Panc1 (cell line): ENCODE data around the gene CD207. TPM values are rescaled to one million over a fixed set of nuclear protein-coding genes. Genes with fewer than 3 reads are reported as not detected.

Experiments
- ATAC-seq: fragments of 200-7000 bp; cut with Tn5 transposase; 2 replicates; pipeline ENCODE4 v1.9.1; 2020; ENCODE audit warnings: mild to moderate bottlenecking, moderate library complexity
- BruUV-seq: library from RNA; stranded (reverse); fragments of 400-500 nt; replicated peaks from 2 replicates; lab custom pipeline; 2021; lab: Mats Ljungman, UMichigan
- CTCF ChIA-PET: fragments of 300-600 bp; sonication (Branson Sonifier 250); formaldehyde crosslinking; loops from one replicate; lab custom pipeline; 2022; ENCODE audit warnings: antibody characterized with exemption; lab: Charles Lee
- POLR2A ChIA-PET: fragments of 300-600 bp; sonication (Branson Sonifier 250); formaldehyde crosslinking; loops from one replicate; lab custom pipeline; 2022; ENCODE audit warnings: antibody characterized with exemption; lab: Charles Lee
- DNase-seq: peaks from one replicate; pipeline ENCODE4 v3.0.0-alpha.2; 2010; ENCODE audit warnings: low read depth, low spot score
- H3K27ac ChIP-seq: 2 replicates; pipeline ENCODE4 v1.5.1; 2011; ENCODE audit warnings: mild to moderate bottlenecking, low read length, inconsistent platforms
- H3K27me3 ChIP-seq: fragments of 200-500 bp; sonication (Bioruptor generic); 2 replicates; pipeline ENCODE4 v1.6.0; 2014; ENCODE audit warnings: low read length, inconsistent platforms; ENCODE audit not compliant: control insufficient read depth, insufficient read depth
- H3K36me3 ChIP-seq: fragments of 200-500 bp; sonication (Bioruptor generic); 2 replicates; pipeline ENCODE4 v1.5.1; 2014; ENCODE audit warnings: inconsistent platforms, mild to moderate bottlenecking, low read length, moderate library complexity; ENCODE audit not compliant: control insufficient read depth, insufficient read depth
- H3K4me1 ChIP-seq: 2 replicates; pipeline ENCODE4 v1.5.1; 2011; ENCODE audit warnings: inconsistent platforms, mild to moderate bottlenecking, low read length, moderate library complexity; ENCODE audit not compliant: control insufficient read depth, insufficient read depth
- H3K4me3 ChIP-seq, 2 experiments: 2 replicates each; pipeline ENCODE4 v1.5.1; 2011 to 2012; ENCODE audit warnings: low read depth in 2 of 2, low read length in 2 of 2, mild to moderate bottlenecking in 2 of 2, inconsistent platforms in 1 of 2, moderate library complexity in 1 of 2
- H3K9me3 ChIP-seq: fragments of 200-500 bp; sonication (Bioruptor generic); 2 replicates; pipeline ENCODE4 v1.5.1; 2014; ENCODE audit warnings: low read depth, mild to moderate bottlenecking, inconsistent platforms, low read length, moderate library complexity; ENCODE audit not compliant: control insufficient read depth, insufficient read depth
- POLR2AphosphoS5 ChIP-seq: IDR thresholded peaks from 2 replicates; pipeline ENCODE4 v1.6.1; 2012; ENCODE audit warnings: mild to moderate bottlenecking, low read depth, low read length, moderate library complexity
- REST ChIP-seq, 2 experiments: IDR thresholded peaks; 2 replicates each; pipeline ENCODE4 v1.6.1; 2011 to 2012; ENCODE audit warnings: low read depth in 2 of 2, control low read depth in 1 of 2, low read length in 1 of 2, mild to moderate bottlenecking in 1 of 2, moderate library complexity in 1 of 2; ENCODE audit not compliant: insufficient read depth in 1 of 2
- SIN3A ChIP-seq: IDR thresholded peaks from 2 replicates; pipeline ENCODE4 v1.6.1; 2012; ENCODE audit warnings: low read depth, mild to moderate bottlenecking, low read length, moderate library complexity, borderline replicate concordance; ENCODE audit not compliant: insufficient read depth
- TCF7L2 ChIP-seq: IDR thresholded peaks from 2 replicates; pipeline ENCODE4 v1.6.1; 2011; ENCODE audit warnings: mild to moderate bottlenecking, low read depth, low read length, inconsistent platforms
- in situ Hi-C: cut with HindIII; loops from 2 replicates; pipeline ENCODE4 v1.10.0; 2016; ENCODE audit warnings: low sequenced_read_pairs, low pct_unique_long_range_greater_than_20kb
- intact Hi-C: fragments of 100-400 bp; cut with micrococcal nuclease; formaldehyde crosslinking; loops from one replicate; pipeline ENCODE4 v1.10.0; 2022; ENCODE audit not compliant: unreplicated experiment
- total RNA-seq: library from RNA; stranded (reverse); gene quantifications from one replicate; pipeline ENCODE4 v1.2.1, GENCODE V29; 2021; ENCODE audit not compliant: unreplicated experiment
- TF ChIP-seq, protein P1 (sequence below): fragments of 450-650 bp; IDR thresholded peaks from 2 replicates; pipeline ENCODE4 v1.5.1; 2017; ENCODE audit warnings: mild to moderate bottlenecking

Gene CD207
- total RNA-seq, 1 experiment from 2014 or later: not detected

DNA sequence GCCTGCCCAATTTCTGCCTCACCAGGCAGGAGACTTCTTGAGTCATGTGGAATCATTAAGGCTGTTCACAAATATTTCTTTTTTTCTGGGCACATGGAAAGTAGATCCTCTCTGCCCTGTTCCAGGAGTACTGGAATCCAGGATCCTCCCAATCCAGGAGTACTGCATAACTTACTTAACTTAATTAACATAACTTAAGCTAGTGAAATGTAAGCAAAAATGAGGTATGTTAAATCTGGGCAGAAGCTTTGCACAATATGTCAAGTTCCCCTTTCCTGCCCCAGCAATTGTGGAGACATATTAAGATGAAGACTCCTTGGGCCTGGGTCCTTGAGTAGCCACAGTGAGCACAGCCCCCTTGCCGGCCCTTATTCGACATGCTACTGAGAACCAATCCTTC, 3.2 kb downstream of the CD207 start:
- no peak for ATAC-seq
- no peak for DNase-seq
- ChIA-PET CTCF (interaction anchor here (0.5 kb wide), 1 partner anchor 42 kb away, joined by 3 read pairs; the partner anchor contains the start of gene FIGLA), POLR2A (no interaction called here)
- TF ChIP-seq TCF7L2 (no peak), REST (IDR thresholded peaks at IDR 0.05; ENCODE audit: insufficient read depth in 1 of 2, low read depth in 2 of 2, low read length in 1 of 2) (no peak), SIN3A (no peak), POLR2AphosphoS5 (no peak)
- TF ChIP-seq, protein P1, sequence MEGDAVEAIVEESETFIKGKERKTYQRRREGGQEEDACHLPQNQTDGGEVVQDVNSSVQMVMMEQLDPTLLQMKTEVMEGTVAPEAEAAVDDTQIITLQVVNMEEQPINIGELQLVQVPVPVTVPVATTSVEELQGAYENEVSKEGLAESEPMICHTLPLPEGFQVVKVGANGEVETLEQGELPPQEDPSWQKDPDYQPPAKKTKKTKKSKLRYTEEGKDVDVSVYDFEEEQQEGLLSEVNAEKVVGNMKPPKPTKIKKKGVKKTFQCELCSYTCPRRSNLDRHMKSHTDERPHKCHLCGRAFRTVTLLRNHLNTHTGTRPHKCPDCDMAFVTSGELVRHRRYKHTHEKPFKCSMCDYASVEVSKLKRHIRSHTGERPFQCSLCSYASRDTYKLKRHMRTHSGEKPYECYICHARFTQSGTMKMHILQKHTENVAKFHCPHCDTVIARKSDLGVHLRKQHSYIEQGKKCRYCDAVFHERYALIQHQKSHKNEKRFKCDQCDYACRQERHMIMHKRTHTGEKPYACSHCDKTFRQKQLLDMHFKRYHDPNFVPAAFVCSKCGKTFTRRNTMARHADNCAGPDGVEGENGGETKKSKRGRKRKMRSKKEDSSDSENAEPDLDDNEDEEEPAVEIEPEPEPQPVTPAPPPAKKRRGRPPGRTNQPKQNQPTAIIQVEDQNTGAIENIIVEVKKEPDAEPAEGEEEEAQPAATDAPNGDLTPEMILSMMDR: no peak
- H3K9me3 ChIP-seq: no peaks in the 10 kb centered on the region
- peaks cover 2% of the 10 kb centered on the region; the same call in 1 of the 2 replicates for H3K27me3 ChIP-seq
- intact Hi-C loops (no loop called here), in situ Hi-C loops (no loop called here)
- no peak overlapping the region for H3K4me3 ChIP-seq
- no peak overlapping the region for H3K27ac ChIP-seq
- no TSS peak for BruUV-seq
- H3K4me1 ChIP-seq: no peaks in the 10 kb centered on the region
- no peaks in the 10 kb centered on the region for H3K36me3 ChIP-seq

GRCh38 chr2:70831861-70832260, 3.8 kb downstream of the CD207 start:
- no TSS peak for BruUV-seq
- ChIA-PET POLR2A (no interaction called here), CTCF (interaction anchor here (0.5 kb wide), 1 partner anchor 42 kb away, joined by 3 read pairs; the partner anchor contains the start of gene FIGLA)
- no peak overlapping the region for H3K27ac ChIP-seq
- in situ Hi-C loops: no loop called here
- no peaks in the 10 kb centered on the region for H3K4me1 ChIP-seq
- ATAC-seq (no peak), DNase-seq (no peak)
- H3K36me3 ChIP-seq: no peaks in the 10 kb centered on the region
- intact Hi-C loops: no loop called here
- TF ChIP-seq TCF7L2 (no peak), POLR2AphosphoS5 (no peak), SIN3A (no peak), REST (IDR thresholded peaks at IDR 0.05; ENCODE audit: insufficient read depth in 1 of 2, low read depth in 2 of 2, low read length in 1 of 2) (no peak)
- TF ChIP-seq, protein P1: no peak
- H3K27me3 ChIP-seq: peaks cover 2% of the 10 kb centered on the region; the same call in 1 of the 2 replicates
- H3K4me3 ChIP-seq: no peak overlapping the region
- no peaks in the 10 kb centered on the region for H3K9me3 ChIP-seq
